DMS79 treated with DMSO at 0.1 percent for 48 hours (cell line): ENCODE data around the gene GSE1.

Experiments used
- DNase-seq: peaks from one replicate; lab custom pipeline; 2025; lab: John Stamatoyannopoulos, UW

The GSE1 gene

DNA sequence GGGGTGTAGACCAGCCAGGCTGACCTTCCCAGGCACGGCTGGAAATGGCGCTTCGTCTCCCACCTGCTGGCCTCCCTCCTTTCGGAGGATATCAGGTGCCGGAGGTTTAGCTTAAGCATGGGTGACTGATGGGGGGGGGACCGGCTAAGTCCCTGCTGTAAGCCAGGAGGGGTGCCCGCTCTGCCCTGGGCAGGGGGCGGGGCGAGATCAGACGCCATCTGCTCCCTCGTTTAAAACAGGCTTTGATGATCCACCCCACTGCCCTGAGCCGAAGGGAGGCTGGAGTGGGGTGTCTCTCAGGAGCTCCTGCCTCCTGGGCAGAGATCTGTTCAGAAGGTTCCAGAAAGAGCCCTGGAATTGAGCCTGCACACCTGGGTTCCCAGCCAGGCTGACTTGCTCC lies 111.8 kb downstream of the GSE1 start:
- DNase-seq = no peak
